ENCODE data around the gene GFM1.

The GFM1 gene

GRCh38 chr3:158644345-158644908 is at the start of gene GFM1:
GFM1 (plus strand) TSS chr3:158644527; CDS start chr3:158644635, 108 bp downstream.
- peak; percentile 73 to 81 for DNase-seq (ENCODE audit: extremely low read depth in 1 of 2, low read depth in 1 of 2)

- no peak for DNase-seq (ENCODE audit: extremely low read depth in 1 of 2, low read depth in 1 of 2)
Measured at GRCh38 chr3:158600787-158601186, 43.5 kb upstream of the GFM1 start.

GRCh38 chr3:158602227-158602626 is 42.1 kb upstream of the GFM1 start:
- DNase-seq (ENCODE audit: extremely low read depth in 1 of 2, low read depth in 1 of 2): no peak

DNA sequence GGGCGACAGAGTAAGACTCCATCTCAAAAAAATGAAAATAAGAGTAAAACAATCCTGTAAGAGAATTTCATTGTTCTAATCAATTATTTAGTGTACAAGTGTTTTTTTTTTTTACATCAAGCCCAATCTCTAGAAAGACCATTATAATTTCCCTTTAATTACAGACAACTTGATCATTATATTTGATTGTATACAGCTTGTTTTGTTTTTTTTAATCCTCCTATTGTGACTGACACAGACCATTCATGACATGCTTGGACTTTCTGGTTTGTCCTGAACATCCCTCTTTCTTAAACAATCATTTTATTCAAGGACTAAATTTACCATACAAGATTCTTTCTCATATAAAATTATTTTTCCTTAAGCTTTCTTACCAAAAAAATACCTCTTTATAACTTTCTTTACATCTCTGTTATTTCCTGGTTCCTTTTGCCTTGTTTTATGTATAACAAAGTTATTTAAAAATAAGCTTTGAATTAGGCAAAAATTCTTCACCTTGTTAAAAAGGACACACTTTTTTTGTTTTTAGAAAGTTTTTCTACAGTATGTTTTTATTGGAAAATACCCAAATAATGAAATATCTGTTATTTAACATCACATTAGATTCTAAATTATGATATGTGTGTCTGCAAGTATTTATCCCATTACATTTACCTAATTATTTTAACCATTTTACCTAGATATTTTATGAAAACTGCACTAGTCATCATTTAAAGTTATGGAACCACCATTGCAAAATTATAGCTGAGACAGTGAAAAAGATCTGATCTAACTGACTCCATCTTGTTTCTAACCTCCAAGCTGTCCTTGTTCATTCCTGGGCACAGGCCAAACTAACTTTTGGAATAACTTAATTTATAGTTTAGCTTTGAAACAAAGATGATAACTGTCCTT is 26.1 kb upstream of the GFM1 start:
- DNase-seq (ENCODE audit: extremely low read depth in 1 of 2, low read depth in 1 of 2): no peak

- DNase-seq (ENCODE audit: extremely low read depth in 1 of 2, low read depth in 1 of 2): no peak
Measured at GRCh38 chr3:158625881-158626280, 18.4 kb upstream of the GFM1 start.

DNA sequence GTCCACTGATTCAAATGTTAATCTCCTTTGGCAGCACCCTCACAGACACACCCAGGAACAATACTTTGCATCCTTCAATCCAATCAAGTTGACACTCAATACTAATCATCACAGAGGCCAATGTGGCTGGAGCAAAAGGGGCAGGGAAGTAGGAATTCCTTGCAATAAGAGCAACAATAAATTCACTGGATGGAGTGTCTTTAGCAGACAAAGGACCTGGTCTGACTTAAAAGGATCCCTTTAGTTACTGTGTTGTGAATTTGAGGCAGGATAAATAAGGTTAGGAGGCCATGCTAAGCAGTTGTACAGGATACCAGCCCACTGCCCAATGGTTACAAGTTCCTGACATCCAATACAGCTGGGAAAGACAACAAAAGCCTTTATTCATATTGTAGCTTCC is 12.3 kb upstream of the GFM1 start:
- DNase-seq (ENCODE audit: extremely low read depth in 1 of 2, low read depth in 1 of 2): no peak

DNA sequence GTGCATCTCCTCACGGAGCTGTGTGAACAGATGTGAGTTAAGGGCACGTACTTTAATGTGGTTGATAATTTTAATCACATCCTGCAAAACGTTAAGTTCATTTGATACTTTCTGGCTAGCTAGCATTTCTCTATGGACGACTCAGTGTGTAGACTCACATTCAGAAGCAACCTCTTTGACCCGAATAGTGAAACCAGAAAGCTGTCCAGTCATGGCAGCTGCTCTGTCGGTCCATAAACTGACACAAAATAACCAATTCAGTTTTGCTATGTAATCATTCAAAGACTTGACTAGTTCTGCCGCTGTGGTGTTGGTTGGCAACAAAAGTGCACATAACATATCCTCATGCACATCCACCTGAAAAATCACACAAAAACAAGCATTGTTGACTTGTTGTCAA is 3.7 kb upstream of the GFM1 start:
- DNase-seq (ENCODE audit: extremely low read depth in 1 of 2, low read depth in 1 of 2): no peak

- DNase-seq (ENCODE audit: extremely low read depth in 1 of 2, low read depth in 1 of 2): no peak
Measured at GRCh38 chr3:158642005-158642404, 2.3 kb upstream of the GFM1 start.

GRCh38 chr3:158642474-158643210 is 1.7 kb upstream of the GFM1 start:
- DNase-seq (ENCODE audit: extremely low read depth in 1 of 2, low read depth in 1 of 2): no peak

DNA sequence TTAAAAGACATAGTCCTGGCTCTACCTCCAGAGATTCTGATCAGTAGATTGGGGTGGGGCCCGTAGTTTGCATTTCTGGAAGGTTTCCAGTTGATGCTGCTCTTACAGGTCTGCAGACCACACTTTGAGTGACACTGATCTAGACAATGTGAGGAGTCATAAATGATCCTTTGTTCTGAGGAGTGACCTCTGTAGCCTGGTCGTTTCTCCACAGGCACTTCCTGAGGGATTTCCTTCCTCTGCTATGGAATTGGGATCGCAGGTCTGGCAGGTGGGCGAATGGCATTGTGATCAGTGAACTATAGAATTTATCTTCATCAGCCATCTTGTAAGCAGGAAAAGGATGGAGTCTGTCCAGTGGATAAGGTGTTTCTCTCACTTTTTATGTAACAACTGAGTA is 5.5 kb downstream of the GFM1 start:
- DNase-seq (ENCODE audit: extremely low read depth in 1 of 2, low read depth in 1 of 2): no peak

- DNase-seq (ENCODE audit: extremely low read depth in 1 of 2, low read depth in 1 of 2): no peak
Measured at GRCh38 chr3:158651192-158651591, 6.9 kb downstream of the GFM1 start.

DNA sequence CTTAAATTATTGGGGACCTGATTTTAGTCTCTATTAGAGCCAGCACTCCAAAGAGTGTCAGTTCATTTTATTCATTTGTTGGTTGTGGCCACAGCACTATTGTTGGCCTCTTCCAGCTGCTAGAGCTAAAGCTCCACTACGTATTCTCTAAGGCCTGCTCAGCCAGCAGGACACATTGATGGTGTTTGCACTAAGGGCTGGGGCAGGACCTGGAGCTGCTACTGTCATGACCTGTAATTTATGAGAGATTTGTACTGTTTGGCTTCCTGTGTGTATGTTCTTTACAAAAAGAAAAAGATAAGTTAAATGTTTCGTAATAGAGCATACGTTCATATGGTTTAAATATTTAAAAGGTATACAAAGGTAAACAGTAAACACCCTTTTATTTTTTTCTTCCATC is 8.1 kb downstream of the GFM1 start:
- no peak for DNase-seq (ENCODE audit: extremely low read depth in 1 of 2, low read depth in 1 of 2)

- no peak for DNase-seq (ENCODE audit: extremely low read depth in 1 of 2, low read depth in 1 of 2)
Measured at GRCh38 chr3:158658889-158659288, 14.6 kb downstream of the GFM1 start.

DNA sequence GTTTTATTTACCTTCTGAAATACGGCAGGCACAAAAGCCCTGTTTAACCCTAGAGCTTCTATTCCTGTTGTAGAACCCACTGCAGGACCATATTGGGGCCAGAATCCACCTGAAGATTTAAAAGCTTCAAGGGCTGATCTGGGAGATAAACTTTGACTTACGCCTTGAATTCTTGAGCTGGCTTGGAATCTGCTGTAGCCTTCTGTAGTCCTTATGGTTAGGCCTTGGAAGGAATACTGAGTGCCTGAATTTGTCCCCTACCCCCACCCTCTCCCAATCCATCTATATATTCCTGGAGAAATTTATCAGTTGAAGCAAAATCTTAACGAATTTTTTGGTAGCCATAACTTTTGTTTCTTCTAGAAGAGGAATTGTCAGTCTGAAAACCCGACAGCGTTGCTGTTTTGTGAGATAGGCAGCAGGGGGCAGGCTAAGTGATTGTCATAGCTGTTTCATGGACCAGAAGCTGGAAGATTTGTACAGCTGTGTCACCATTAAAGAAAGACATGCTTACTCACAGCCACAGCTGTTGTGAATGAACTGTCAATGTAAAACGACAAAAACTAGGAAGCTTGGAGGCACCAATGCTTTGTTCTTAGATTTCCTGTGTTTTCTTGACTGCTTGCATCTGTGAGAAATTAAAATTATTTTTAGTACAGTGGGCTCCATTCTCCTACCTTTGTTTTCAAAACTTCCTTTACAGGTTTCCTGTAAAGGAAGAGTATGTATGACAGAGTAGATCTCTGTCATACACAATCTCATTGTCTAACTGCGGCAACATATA is 15.3 kb downstream of the GFM1 start:
- peak in 1 of 2 donors; percentile 6 for DNase-seq (ENCODE audit: extremely low read depth in 1 of 2, low read depth in 1 of 2)

GRCh38 chr3:158660711-158661110 is 16.4 kb downstream of the GFM1 start:
- DNase-seq (ENCODE audit: extremely low read depth in 1 of 2, low read depth in 1 of 2): no peak

DNA sequence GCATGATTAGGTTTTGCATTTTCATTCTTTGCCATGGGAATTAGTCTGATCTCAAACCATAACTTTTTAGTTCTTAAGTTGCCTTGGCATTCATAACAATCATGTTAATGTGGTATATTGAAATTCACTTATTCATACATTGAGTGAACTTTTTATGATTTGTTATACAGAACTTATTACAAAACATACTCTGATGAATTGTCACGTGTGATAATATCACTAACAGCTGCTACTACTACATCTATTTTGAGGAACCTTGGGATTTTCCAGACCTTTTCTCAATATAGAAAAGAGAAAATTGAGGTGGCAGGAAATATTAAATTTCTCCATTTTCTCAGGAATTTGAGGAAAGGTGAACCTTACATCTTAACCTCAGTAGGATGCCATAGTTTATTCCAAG is 18.9 kb downstream of the GFM1 start:
- no peak for DNase-seq (ENCODE audit: extremely low read depth in 1 of 2, low read depth in 1 of 2)

DNA sequence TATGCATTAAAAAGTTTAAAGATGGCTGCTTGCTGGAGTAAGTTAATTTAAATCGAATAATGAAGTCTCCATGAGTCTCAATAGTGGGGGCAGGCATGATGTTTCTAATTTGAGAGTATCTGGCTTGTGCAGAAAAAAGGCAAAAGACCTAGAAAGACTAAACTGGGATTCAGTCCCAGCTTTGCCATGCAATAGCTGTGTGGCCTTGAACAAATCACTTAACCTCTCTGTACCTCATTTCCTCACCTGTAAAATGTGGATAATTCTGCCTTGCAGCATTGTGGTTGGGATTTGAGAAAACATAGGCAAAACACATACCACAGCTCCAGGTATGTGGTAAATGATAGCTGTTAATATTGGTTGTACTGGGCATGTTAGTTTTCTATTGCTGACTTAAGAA is 19.5 kb downstream of the GFM1 start:
- no peak for DNase-seq (ENCODE audit: extremely low read depth in 1 of 2, low read depth in 1 of 2)

GRCh38 chr3:158666416-158666815 is 22.1 kb downstream of the GFM1 start:
- DNase-seq (ENCODE audit: extremely low read depth in 1 of 2, low read depth in 1 of 2): no peak

- DNase-seq (ENCODE audit: extremely low read depth in 1 of 2, low read depth in 1 of 2): no peak
Measured at GRCh38 chr3:158668506-158668905, 24.2 kb downstream of the GFM1 start.

DNA sequence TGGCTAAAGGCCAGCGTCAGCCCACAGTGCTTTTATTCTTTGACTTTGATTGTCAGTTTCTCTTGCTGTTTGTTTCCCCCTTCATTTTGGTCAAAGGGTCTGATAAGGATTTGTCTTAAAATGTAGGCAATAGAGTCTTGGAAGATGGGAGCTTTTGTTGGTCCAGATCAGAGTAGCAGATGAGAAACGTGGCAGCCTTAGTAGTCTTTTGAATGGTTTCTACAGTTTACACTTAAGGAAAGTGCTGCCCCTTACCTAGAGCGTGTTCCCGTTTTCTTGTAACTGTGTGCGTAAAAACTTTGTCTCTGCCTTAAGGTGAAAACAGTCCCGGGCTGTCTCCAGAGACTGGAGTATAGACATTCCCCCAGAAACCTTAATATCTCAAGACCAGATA is 27.5 kb downstream of the GFM1 start:
- DNase-seq (ENCODE audit: extremely low read depth in 1 of 2, low read depth in 1 of 2): no peak

All from activated CD8-positive, alpha-beta memory T cell treated with anti-CD3 and anti-CD28 coated beads for 1 hour (primary cell).